HL-60 (cell line): ENCODE data around the gene IFIT2.

Experiments used
- GABPA ChIP-seq: IDR thresholded peaks from 2 replicates; pipeline ENCODE4 v1.6.1; 2012; ENCODE audit warnings: low read depth
- POLR2AphosphoS5 ChIP-seq: IDR thresholded peaks from 2 replicates; pipeline ENCODE4 v1.6.1; 2012; ENCODE audit warnings: low read depth
- TF ChIP-seq, protein P1 (sequence below): IDR thresholded peaks from one replicate; pipeline ENCODE4 v1.5.1; 2011; ENCODE audit warnings: low read length, control low read depth, inconsistent platforms; ENCODE audit not compliant: insufficient read depth
- TF ChIP-seq, protein P2 (sequence below): IDR thresholded peaks from 2 replicates; pipeline ENCODE4 v1.6.1; 2012; ENCODE audit warnings: low read depth; ENCODE audit not compliant: insufficient replicate concordance

DNA sequence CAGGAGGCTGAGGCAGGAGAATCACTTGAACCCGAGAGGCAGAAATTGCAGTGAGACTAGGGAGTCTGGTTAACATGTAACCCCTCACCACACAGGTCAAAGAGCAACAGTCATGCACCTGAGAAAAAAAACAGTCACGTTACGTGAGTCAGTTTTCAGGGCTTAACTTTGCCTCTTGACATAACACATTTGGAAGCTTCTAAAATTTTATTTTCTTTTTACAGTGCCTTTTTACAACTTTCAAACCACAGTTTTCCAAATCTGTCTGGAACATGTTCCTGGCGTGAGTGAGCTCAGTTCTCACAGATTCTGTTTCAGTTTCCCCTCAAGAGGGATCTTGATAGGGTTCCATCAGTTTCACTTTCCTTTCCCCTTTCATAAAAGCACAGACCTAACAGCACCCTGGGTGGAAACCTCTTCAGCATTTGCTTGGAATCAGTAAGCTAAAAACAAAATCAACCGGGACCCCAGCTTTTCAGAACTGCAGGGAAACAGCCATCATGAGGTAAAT is 30.3 kb downstream of the IFIT2 start:
- TF ChIP-seq, protein P1, sequence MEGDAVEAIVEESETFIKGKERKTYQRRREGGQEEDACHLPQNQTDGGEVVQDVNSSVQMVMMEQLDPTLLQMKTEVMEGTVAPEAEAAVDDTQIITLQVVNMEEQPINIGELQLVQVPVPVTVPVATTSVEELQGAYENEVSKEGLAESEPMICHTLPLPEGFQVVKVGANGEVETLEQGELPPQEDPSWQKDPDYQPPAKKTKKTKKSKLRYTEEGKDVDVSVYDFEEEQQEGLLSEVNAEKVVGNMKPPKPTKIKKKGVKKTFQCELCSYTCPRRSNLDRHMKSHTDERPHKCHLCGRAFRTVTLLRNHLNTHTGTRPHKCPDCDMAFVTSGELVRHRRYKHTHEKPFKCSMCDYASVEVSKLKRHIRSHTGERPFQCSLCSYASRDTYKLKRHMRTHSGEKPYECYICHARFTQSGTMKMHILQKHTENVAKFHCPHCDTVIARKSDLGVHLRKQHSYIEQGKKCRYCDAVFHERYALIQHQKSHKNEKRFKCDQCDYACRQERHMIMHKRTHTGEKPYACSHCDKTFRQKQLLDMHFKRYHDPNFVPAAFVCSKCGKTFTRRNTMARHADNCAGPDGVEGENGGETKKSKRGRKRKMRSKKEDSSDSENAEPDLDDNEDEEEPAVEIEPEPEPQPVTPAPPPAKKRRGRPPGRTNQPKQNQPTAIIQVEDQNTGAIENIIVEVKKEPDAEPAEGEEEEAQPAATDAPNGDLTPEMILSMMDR, result no peak
- TF ChIP-seq, protein P2, sequence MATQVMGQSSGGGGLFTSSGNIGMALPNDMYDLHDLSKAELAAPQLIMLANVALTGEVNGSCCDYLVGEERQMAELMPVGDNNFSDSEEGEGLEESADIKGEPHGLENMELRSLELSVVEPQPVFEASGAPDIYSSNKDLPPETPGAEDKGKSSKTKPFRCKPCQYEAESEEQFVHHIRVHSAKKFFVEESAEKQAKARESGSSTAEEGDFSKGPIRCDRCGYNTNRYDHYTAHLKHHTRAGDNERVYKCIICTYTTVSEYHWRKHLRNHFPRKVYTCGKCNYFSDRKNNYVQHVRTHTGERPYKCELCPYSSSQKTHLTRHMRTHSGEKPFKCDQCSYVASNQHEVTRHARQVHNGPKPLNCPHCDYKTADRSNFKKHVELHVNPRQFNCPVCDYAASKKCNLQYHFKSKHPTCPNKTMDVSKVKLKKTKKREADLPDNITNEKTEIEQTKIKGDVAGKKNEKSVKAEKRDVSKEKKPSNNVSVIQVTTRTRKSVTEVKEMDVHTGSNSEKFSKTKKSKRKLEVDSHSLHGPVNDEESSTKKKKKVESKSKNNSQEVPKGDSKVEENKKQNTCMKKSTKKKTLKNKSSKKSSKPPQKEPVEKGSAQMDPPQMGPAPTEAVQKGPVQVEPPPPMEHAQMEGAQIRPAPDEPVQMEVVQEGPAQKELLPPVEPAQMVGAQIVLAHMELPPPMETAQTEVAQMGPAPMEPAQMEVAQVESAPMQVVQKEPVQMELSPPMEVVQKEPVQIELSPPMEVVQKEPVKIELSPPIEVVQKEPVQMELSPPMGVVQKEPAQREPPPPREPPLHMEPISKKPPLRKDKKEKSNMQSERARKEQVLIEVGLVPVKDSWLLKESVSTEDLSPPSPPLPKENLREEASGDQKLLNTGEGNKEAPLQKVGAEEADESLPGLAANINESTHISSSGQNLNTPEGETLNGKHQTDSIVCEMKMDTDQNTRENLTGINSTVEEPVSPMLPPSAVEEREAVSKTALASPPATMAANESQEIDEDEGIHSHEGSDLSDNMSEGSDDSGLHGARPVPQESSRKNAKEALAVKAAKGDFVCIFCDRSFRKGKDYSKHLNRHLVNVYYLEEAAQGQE, result no peak
- no peak for TF ChIP-seq GABPA
- TF ChIP-seq POLR2AphosphoS5, result no peak
